ENCODE results near the gene FGF14. TPM values are rescaled to one million over a fixed set of nuclear protein-coding genes. Genes with fewer than 3 reads are reported as not detected.

The FGF14 gene
- total RNA-seq, 2 experiments from 2014 or later: not detected

DNA sequence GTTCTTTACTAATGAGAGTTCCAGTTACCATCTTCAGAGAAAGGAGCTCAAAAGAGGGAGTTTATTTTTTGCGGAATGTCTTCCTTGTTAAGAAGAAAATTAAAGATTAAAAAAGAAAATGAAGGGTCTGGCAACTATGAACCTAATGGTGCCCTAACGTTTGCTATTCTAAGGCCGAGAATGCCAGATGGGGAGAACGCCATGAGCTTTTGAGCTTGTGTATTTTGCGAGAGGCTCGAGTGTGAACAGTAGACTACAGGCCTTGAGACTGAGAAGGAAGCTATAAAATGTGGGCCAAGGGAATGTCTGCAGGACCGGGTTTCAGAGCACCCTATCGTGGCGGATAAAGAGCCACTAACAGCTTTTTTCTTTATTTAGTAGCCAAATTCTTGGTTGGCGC, 6.7 kb downstream of the FGF14 start:
- ChIA-PET CTCF (interaction anchor here (1.1 to 1.2 kb wide), 2 partner anchors 63 to 254 kb away, joined by 3 read pairs; no protein-coding TSS in a partner anchor), POLR2A (interaction anchor here (0.5 kb wide), 1 partner anchor 184 kb away, joined by 3 read pairs; no protein-coding TSS in a partner anchor)
- intact Hi-C loops (cut with micrococcal nuclease): loop anchor here (2.0 kb wide), 2 partner anchors 62 to 202 kb away; partner anchors contain the start of gene TPP2
- DNase-seq: no peak
- Mint-ChIP-seq H3K4me3 (peak overlapping the region; percentile 78), H3K36me3 (no peaks in the 10 kb centered on the region), H3K4me1 (ENCODE audit: low read depth) (peaks cover 24% of the 10 kb centered on the region), H3K9me3 (no peaks in the 10 kb centered on the region), H3K27ac (peak overlapping the region; percentile 69), H3K27me3 (peaks cover 14% of the 10 kb centered on the region)

DNA sequence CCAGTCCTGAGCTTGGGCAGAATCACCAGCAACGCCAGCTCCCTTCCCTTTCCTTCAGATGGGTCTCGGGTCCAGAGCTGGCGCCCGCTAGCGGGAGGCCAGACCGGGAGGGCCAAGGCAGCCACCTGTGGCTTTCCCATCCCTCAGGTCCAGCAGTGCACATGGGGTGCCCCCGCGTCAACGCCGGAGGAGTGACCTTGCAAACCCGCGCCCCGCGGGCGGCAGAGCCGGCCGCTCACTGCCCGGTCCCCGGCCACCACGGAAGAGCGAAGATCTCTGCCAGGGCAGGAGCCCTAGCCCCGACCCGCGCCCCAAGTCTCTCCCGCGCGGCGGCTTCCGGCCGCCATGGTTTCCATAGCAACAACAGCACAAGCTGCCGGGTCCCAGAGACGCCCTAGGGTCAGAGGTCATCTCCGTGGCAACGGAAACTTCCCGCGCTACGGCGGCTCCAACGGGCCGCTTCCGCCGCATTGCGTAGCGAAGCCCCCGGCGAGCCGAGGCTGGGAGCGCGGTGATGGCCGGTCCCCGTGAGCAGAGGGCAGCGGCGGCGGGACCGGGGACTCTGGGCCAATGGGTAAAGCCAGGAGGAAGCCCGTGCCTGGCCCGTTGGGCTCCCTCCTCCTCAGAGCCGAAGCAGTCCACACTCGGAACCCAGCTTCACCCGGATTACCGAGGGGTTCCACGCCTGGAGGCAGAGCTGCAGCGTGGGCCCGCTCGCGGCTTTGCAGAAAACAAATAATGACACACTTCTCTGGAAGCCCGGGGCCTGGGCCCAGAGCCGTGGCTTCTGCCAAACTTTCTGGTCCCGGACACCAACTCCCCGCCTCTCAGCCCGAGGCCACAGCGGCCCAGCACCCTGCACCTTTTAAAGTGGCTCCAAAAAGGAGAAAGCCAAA, 7.4 kb downstream of the FGF14 start:
- Mint-ChIP-seq H3K27ac (peak overlapping the region; percentile 69), H3K4me3 (peak overlapping the region; percentile 78), H3K9me3 (no peaks in the 10 kb centered on the region), H3K36me3 (no peaks in the 10 kb centered on the region), H3K27me3 (peaks cover 10% of the 10 kb centered on the region), H3K4me1 (ENCODE audit: low read depth) (peaks cover 21% of the 10 kb centered on the region)
- intact Hi-C loops (cut with micrococcal nuclease): loop anchor here (1.0 to 2.0 kb wide), 5 partner anchors 8 to 451 kb away; partner anchors contain the start of genes FGF14, TEX30 and TPP2
- POLR2A ChIA-PET: interaction anchor here (1.3 kb wide), 1 partner anchor 379 kb away, joined by 5 read pairs; the partner anchor contains the start of gene TEX30
- CTCF ChIA-PET: interaction anchor here (1.1 to 1.5 kb wide), 2 partner anchors 9 to 64 kb away, joined by 3 to 4 read pairs; no protein-coding TSS in a partner anchor
- DNase-seq: peak; percentile 97

DNA sequence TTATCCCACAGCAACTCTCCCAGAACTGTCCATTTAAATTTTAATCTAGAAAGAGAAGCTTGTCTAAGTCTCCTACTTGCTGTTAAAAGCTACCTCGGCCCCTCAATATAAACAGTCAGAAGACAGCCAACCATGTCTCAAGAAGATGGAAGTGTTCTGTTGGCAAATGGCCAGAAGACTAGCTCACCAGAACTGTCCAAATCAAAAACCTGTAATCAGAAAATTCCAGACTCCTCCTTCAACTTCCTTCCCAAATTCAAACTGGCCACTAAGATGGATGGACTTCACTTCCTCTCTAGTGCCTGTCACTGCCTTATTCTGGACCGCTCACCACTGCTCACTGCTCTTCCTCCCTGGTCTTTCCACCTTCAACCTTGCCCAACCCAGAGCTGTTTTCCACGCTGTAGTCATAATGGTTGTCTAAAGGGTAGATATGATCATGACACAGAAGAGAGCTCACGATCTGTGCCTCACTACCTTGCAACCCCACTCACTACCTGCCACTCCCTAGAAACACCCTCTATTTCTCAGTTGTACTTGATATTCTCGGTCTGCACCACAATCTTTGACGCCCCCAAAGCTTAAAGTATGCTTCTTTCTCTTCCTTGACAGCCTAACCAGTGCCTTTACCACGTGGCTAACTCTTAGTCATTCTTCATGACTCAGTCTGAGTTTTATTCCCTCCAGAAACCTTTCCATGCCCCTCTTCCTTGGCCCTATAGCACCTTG, 9.2 kb downstream of the FGF14 start:
- no peaks in the 10 kb centered on the region for H3K36me3 Mint-ChIP-seq
- no peak overlapping the region for H3K27ac Mint-ChIP-seq
- H3K9me3 Mint-ChIP-seq: no peaks in the 10 kb centered on the region
- H3K4me1 Mint-ChIP-seq (ENCODE audit: low read depth): peaks cover 20% of the 10 kb centered on the region
- H3K27me3 Mint-ChIP-seq: peaks cover 9% of the 10 kb centered on the region
- POLR2A ChIA-PET: no interaction called here
- peak overlapping the region; percentile 22 for H3K4me3 Mint-ChIP-seq
- CTCF ChIA-PET: interaction anchor here (0.6 to 1.4 kb wide), 3 partner anchors 10 to 250 kb away, joined by 3 to 4 read pairs (median 3); no protein-coding TSS in a partner anchor
- intact Hi-C loops (cut with micrococcal nuclease): no loop called here
- peak; percentile 35 for DNase-seq

DNA sequence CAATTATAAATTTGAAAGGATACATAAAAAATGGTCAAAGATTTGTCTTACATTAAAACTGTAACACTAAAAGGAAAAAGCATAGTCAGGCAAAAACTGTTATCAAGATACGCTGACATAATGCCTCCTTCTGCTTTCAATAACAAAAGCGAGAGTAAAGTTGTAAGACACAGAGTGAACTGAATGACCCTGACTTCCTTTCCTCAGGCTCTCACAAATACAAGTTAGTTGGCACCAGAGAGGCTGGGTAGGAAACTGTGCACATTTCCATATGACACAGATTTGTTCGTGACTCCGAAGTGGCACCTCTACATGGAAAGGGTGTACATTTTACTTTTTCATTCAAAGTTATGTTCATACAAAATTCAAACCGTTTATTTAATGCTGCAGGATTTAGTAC, 15.4 kb downstream of the FGF14 start:
- DNase-seq: no peak
- no peak overlapping the region for H3K4me3 Mint-ChIP-seq
- no peaks in the 10 kb centered on the region for H3K9me3 Mint-ChIP-seq
- no peak overlapping the region for H3K27ac Mint-ChIP-seq
- H3K27me3 Mint-ChIP-seq: peaks cover 8% of the 10 kb centered on the region
- ChIA-PET CTCF (no interaction called here), POLR2A (no interaction called here)
- no peaks in the 10 kb centered on the region for H3K36me3 Mint-ChIP-seq
- no peaks in the 10 kb centered on the region for H3K4me1 Mint-ChIP-seq (ENCODE audit: low read depth)
- intact Hi-C loops (cut with micrococcal nuclease): no loop called here

DNA sequence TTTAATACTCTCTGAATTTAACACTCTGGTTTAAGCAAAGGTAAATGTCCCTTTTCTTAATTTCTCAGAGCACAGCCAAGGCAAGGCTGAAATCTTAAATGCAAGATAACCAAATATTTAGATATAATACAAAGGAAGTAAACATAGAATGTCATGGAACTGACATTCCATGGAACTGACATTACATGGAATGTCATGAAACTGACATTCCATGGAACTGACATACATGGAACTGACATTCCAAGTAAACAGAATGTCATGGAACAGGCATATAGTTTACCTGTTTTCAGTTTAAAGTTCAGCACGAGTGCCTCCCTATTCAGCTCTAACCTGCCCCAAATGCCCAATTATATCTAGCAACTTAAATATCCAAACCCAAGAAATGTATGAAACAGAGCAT, 21.8 kb downstream of the FGF14 start:
- H3K4me1 Mint-ChIP-seq (ENCODE audit: low read depth): no peaks in the 10 kb centered on the region
- H3K9me3 Mint-ChIP-seq: no peaks in the 10 kb centered on the region
- intact Hi-C loops (cut with micrococcal nuclease): no loop called here
- no peak overlapping the region for H3K4me3 Mint-ChIP-seq
- ChIA-PET POLR2A (no interaction called here), CTCF (no interaction called here)
- H3K27me3 Mint-ChIP-seq: no peaks in the 10 kb centered on the region
- no peak overlapping the region for H3K27ac Mint-ChIP-seq
- no peak for DNase-seq
- no peaks in the 10 kb centered on the region for H3K36me3 Mint-ChIP-seq

DNA sequence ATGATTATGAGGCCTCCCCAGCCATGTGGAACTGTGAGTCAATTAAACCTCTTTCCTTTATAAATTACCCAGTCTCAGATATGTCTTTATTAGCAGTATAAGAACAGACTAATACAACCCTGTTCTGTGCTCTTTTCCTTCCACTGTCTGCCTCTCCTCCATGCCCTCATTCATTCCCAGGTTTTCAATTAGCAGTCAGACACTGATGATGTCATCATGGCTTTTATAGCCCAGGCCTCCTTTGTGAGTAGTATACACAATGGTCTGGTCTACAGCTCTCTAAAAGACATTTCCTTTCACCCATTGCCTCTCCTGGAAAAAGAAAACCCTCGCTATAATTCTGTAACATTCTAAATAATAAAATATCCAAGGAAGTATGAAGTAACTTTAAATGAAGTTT, 25.5 kb downstream of the FGF14 start:
- Mint-ChIP-seq H3K9me3 (no peaks in the 10 kb centered on the region), H3K27me3 (no peaks in the 10 kb centered on the region), H3K4me3 (no peak overlapping the region), H3K27ac (no peak overlapping the region), H3K4me1 (ENCODE audit: low read depth) (no peaks in the 10 kb centered on the region), H3K36me3 (no peaks in the 10 kb centered on the region)
- no peak for DNase-seq
- ChIA-PET POLR2A (no interaction called here), CTCF (interaction anchor here (0.6 kb wide), 1 partner anchor 180 kb away, joined by 4 read pairs; no protein-coding TSS in a partner anchor)
- intact Hi-C loops (cut with micrococcal nuclease): no loop called here

DNA sequence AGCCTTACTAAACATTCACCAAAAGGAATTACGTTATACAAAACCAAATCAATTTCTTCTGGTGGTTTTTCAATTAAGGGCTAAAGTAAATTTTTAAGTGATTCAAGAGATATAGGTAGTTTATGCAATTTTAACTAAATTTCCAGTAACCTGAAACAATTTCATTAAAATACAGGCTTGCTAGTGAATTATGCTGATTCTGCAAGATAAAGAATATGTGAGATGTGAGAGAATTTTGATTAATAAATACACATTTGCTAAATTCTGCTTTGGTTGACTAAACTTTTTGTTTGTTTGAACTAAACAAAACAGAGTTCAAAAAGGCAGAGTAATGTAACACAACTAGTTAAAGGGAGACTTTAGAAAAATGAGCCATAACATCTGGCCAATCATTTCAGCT, 27.1 kb downstream of the FGF14 start:
- H3K36me3 Mint-ChIP-seq: no peaks in the 10 kb centered on the region
- no peaks in the 10 kb centered on the region for H3K27me3 Mint-ChIP-seq
- H3K9me3 Mint-ChIP-seq: no peaks in the 10 kb centered on the region
- no peak for DNase-seq
- no peak overlapping the region for H3K4me3 Mint-ChIP-seq
- no peak overlapping the region for H3K27ac Mint-ChIP-seq
- ChIA-PET CTCF (no interaction called here), POLR2A (no interaction called here)
- H3K4me1 Mint-ChIP-seq (ENCODE audit: low read depth): no peaks in the 10 kb centered on the region
- intact Hi-C loops (cut with micrococcal nuclease): no loop called here

DNA sequence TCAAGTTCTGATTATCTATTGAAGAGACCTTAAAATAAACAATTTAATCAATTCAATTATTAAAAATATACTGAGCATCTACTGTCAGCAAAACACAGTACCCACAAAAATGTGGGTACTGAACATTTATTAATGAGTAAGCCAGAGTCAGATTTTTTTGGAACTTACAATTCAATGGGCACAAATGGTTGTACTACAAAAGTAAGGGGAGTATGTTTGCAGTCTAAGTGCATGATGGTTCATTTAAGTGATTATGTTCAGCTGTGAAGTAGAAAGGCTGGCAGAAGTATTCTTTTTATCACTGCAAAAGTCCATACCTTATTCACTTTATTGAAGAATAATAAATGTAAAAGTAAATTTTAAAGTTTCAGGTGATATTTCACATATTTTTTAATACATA, 27.6 kb downstream of the FGF14 start:
- H3K9me3 Mint-ChIP-seq: no peaks in the 10 kb centered on the region
- ChIA-PET POLR2A (no interaction called here), CTCF (no interaction called here)
- no peaks in the 10 kb centered on the region for H3K36me3 Mint-ChIP-seq
- H3K27me3 Mint-ChIP-seq: no peaks in the 10 kb centered on the region
- H3K4me1 Mint-ChIP-seq (ENCODE audit: low read depth): no peaks in the 10 kb centered on the region
- intact Hi-C loops (cut with micrococcal nuclease): no loop called here
- no peak for DNase-seq
- no peak overlapping the region for H3K4me3 Mint-ChIP-seq
- H3K27ac Mint-ChIP-seq: no peak overlapping the region

DNA sequence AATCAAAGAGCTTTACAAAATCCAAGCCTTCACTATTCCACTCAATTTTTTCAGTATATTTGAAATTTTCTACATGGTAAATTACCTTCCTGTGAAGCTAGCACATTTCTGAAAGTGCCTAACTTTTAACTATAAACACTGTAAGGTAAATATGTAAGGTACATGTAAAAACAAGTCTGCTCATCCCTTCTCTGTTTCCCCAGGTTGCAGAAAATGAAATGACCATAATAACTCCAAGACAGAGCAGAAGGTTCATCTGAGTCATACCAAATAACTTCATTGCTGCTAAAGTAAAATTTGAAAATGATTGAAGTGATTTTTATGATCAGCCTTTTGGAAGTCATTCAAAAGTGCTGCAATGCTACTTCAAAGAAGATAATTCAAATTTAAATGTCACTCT, 28.6 kb downstream of the FGF14 start:
- DNase-seq: no peak
- CTCF ChIA-PET: no interaction called here
- Mint-ChIP-seq H3K4me3 (no peak overlapping the region), H3K36me3 (no peaks in the 10 kb centered on the region), H3K9me3 (no peaks in the 10 kb centered on the region), H3K4me1 (ENCODE audit: low read depth) (no peaks in the 10 kb centered on the region), H3K27ac (no peak overlapping the region), H3K27me3 (no peaks in the 10 kb centered on the region)
- intact Hi-C loops (cut with micrococcal nuclease): no loop called here
- POLR2A ChIA-PET: no interaction called here

DNA sequence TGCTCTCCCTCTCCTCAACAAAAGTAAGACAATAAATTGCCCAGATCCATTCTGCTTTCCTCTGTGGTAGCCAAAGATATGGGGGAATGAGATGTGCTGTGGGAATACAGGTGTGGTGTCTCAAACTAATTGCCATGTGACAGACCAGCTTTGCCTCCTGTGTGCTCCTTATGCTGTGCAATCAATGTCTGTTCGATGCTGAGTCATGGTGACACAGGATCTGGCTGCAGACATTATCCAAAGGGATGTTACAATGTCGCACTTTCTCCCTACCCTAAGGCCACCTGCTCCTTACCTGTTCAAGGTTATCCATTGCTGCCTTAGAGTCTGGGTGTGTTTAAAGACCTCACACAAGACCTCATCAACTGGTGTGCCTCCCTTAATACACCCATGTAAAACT, 32.5 kb downstream of the FGF14 start:
- no peaks in the 10 kb centered on the region for H3K36me3 Mint-ChIP-seq

DNA sequence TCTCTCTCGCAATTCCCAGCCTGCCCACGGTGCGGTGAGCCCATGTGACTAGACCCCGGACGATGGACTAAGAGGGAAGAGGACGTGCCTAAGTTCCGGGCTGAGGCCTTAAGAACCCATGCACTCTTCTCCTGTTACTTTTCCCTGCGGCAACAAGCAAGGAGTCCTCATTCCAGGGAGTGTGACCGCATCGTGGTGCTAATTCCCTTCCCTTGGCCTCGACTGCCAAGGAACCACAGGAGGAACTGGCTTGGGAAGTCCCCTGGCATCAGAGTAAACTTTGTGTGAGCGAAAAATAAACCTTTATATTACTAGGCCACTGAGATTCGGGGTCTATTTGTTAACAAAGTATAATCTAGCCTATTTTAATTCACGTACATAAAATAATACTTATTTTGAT, 34.0 kb downstream of the FGF14 start:
- DNase-seq: no peak
- peaks cover 12% of the 10 kb centered on the region for H3K27me3 Mint-ChIP-seq
- no peak overlapping the region for H3K27ac Mint-ChIP-seq
- no peak overlapping the region for H3K4me3 Mint-ChIP-seq
- H3K36me3 Mint-ChIP-seq: no peaks in the 10 kb centered on the region
- CTCF ChIA-PET: no interaction called here
- no peaks in the 10 kb centered on the region for H3K4me1 Mint-ChIP-seq (ENCODE audit: low read depth)
- intact Hi-C loops (cut with micrococcal nuclease): no loop called here
- H3K9me3 Mint-ChIP-seq: no peaks in the 10 kb centered on the region
- POLR2A ChIA-PET: no interaction called here

More for the DNA sequence above, 32.5 kb downstream of the FGF14 start:
- no peak overlapping the region for H3K27ac Mint-ChIP-seq
- ChIA-PET POLR2A (no interaction called here), CTCF (no interaction called here)
- intact Hi-C loops (cut with micrococcal nuclease): no loop called here
- H3K4me3 Mint-ChIP-seq: no peak overlapping the region
- no peaks in the 10 kb centered on the region for H3K9me3 Mint-ChIP-seq
- no peaks in the 10 kb centered on the region for H3K4me1 Mint-ChIP-seq (ENCODE audit: low read depth)
- no peak for DNase-seq
- H3K27me3 Mint-ChIP-seq: peaks cover 8% of the 10 kb centered on the region

DNA sequence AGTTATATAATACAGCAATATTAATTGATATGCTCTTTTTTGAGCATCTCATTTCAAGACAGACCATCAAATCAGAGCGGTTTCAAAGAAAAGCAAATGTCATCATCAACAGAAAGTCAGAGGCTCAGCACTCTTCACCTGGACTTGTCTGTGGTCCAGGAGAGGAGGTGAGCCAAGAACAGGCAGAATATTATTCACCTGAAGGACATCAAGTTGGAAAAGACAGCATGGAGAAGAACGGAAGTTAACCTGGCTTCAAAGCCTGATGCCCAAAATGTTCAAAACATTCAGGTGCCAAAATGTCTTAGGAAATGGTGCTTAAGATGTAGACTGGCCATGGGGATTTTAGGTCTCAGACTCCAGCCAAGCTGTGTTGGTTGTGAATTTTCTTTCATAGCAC, 40.7 kb downstream of the FGF14 start:
- POLR2A ChIA-PET: no interaction called here
- CTCF ChIA-PET: interaction anchor here (0.6 kb wide), 1 partner anchor 491 kb away, joined by 3 read pairs; no protein-coding TSS in a partner anchor
- Mint-ChIP-seq H3K4me1 (ENCODE audit: low read depth) (no peaks in the 10 kb centered on the region), H3K4me3 (no peak overlapping the region), H3K27me3 (peaks cover 18% of the 10 kb centered on the region), H3K36me3 (no peaks in the 10 kb centered on the region), H3K9me3 (no peaks in the 10 kb centered on the region), H3K27ac (no peak overlapping the region)
- intact Hi-C loops (cut with micrococcal nuclease): no loop called here
- DNase-seq: no peak

Data from activated CD4-positive, alpha-beta memory T cell treated with anti-CD3 and anti-CD28 coated beads for 36 hours (primary cell).